Neural cell (in vitro differentiated cells): ENCODE results near the gene ENKUR.

Experiments
- CTCF ChIP-seq: fragments of 450-650 bp; IDR thresholded peaks from 2 replicates; pipeline ENCODE4 v1.5.1; 2014; ENCODE audit warnings: antibody characterized with exemption, mild to moderate bottlenecking, moderate library complexity; ENCODE audit not compliant: poor library complexity, severe bottlenecking
- EP300 ChIP-seq: fragments of 450-650 bp; conservative IDR thresholded peaks from 2 replicates; pipeline ENCODE4 v1.6.1; 2014; ENCODE audit warnings: antibody characterized with exemption, mild to moderate bottlenecking, moderate library complexity; ENCODE audit not compliant: poor library complexity, severe bottlenecking
- EZH2 ChIP-seq: fragments of 200-600, 300-800 bp; shearing (Covaris generic), sonication (generic); IDR thresholded peaks from 2 replicates; pipeline ENCODE4 v1.6.1; 2014; ENCODE audit warnings: antibody characterized with exemption, low read length, borderline replicate concordance, mild to moderate bottlenecking; ENCODE audit not compliant: insufficient read depth, poor library complexity, severe bottlenecking
- MXI1 ChIP-seq: fragments of 450-650 bp; conservative IDR thresholded peaks from 2 replicates; pipeline ENCODE4 v1.6.1; 2014; ENCODE audit warnings: antibody characterized with exemption, mild to moderate bottlenecking; ENCODE audit not compliant: poor library complexity, severe bottlenecking
- POLR2AphosphoS5 ChIP-seq: IDR thresholded peaks from 2 replicates; pipeline ENCODE4 v1.6.1; 2012
- REST ChIP-seq: IDR thresholded peaks from 2 replicates; pipeline ENCODE4 v1.6.1; 2012; ENCODE audit warnings: borderline replicate concordance
- SMC3 ChIP-seq: fragments of 450-650 bp; conservative IDR thresholded peaks from 2 replicates; pipeline ENCODE4 v1.6.1; 2014; ENCODE audit warnings: antibody characterized with exemption, mild to moderate bottlenecking, moderate library complexity; ENCODE audit not compliant: poor library complexity
- TAF1 ChIP-seq: IDR thresholded peaks from 2 replicates; pipeline ENCODE4 v1.6.1; 2012; ENCODE audit warnings: low read depth

- no peak for TF ChIP-seq REST
- TF ChIP-seq CTCF: no peak
- no peak for TF ChIP-seq TAF1
- TF ChIP-seq MXI1: no peak
- TF ChIP-seq POLR2AphosphoS5: no peak
- TF ChIP-seq EZH2: no peak
- TF ChIP-seq EP300: no peak
- TF ChIP-seq SMC3: no peak
These were observed 24.7 kb downstream of the ENKUR start for GRCh38 chr10:24991298-24991697.
